ENCODE results near the gene GXYLT2. TPM values are rescaled to one million over a fixed set of nuclear protein-coding genes. Genes with fewer than 3 reads are reported as not detected.

The GXYLT2 gene
- total and polyA plus RNA-seq, 5 donors from 2014 or later: 0.06 to 0.25 (median 0.10) TPM; not detected in 1

GRCh38 chr3:72907131-72907711 is 19.4 kb downstream of the GXYLT2 start:
- H3K27ac ChIP-seq (ENCODE audit: insufficient read depth, low read length, poor library complexity, severe bottlenecking): no peak overlapping the region
- no peaks in the 10 kb centered on the region for H3K36me3 ChIP-seq (ENCODE audit: control insufficient read depth, insufficient read depth, low read length)
- Mint-ChIP-seq H3K27ac (no peak overlapping the region), H3K4me3 (no peak overlapping the region), H3K27me3 (peaks cover 33% of the 10 kb centered on the region), H3K9me3 (no peaks in the 10 kb centered on the region), H3K36me3 (no peaks in the 10 kb centered on the region), H3K4me1 (peaks cover 0 to 3% (median 0%) of the 10 kb centered on the region in 4 donors)
- peaks cover 3% of the 10 kb centered on the region for H3K27me3 ChIP-seq (ENCODE audit: control insufficient read depth, insufficient read depth, low read length)
- no peak overlapping the region for H3K4me3 ChIP-seq (ENCODE audit: low read depth, low read length)
- DNase-seq (no peak), ATAC-seq (ENCODE audit: low read depth in 2 of 2) (no peak)
- no peaks in the 10 kb centered on the region for H3K9me3 ChIP-seq (ENCODE audit: control insufficient read depth in 2 of 2, low read length in 2 of 2)
- H3K4me1 ChIP-seq (ENCODE audit: control insufficient read depth, insufficient read depth, low read length, poor library complexity, severe bottlenecking): no peaks in the 10 kb centered on the region

GRCh38 chr3:72907731-72908620 is 20.1 kb downstream of the GXYLT2 start:
- Mint-ChIP-seq H3K27ac (no peak overlapping the region), H3K36me3 (no peaks in the 10 kb centered on the region), H3K27me3 (peaks cover 38% of the 10 kb centered on the region), H3K4me1 (peaks cover 0 to 3% (median 0%) of the 10 kb centered on the region in 4 donors), H3K9me3 (no peaks in the 10 kb centered on the region), H3K4me3 (no peak overlapping the region)
- Histone ChIP-seq H3K4me1 (ENCODE audit: control insufficient read depth, insufficient read depth, low read length, poor library complexity, severe bottlenecking) (no peaks in the 10 kb centered on the region), H3K27ac (ENCODE audit: insufficient read depth, low read length, poor library complexity, severe bottlenecking) (no peak overlapping the region), H3K9me3 (ENCODE audit: control insufficient read depth in 2 of 2, low read length in 2 of 2) (no peaks in the 10 kb centered on the region), H3K27me3 (ENCODE audit: control insufficient read depth, insufficient read depth, low read length) (peaks cover 3% of the 10 kb centered on the region), H3K4me3 (ENCODE audit: low read depth, low read length) (no peak overlapping the region), H3K36me3 (ENCODE audit: control insufficient read depth, insufficient read depth, low read length) (no peaks in the 10 kb centered on the region)
- no peak for DNase-seq
- no peak for ATAC-seq (ENCODE audit: low read depth in 2 of 2)

DNA sequence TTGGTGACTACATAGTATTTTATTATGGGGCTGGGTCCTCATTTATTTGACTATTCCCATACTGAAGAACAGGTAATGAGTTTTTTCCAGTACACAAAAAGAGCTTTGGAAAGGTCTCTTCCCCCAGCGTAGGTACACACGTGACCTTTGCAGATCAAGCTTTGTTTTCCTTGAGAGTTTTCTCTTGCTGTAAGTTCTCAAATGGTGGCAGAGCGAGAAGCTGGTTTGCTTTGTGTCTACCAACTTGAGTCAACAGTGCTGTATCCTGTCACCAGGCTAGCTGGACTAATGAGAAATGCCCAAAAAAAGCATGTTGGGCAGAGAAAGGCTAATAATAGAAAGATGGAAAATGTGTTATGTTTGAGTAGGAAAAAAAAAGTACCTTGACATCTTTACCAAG is 21.7 kb downstream of the GXYLT2 start:
- Histone ChIP-seq H3K27ac (ENCODE audit: insufficient read depth, low read length, poor library complexity, severe bottlenecking) (no peak overlapping the region), H3K4me3 (ENCODE audit: low read depth, low read length) (no peak overlapping the region), H3K9me3 (ENCODE audit: control insufficient read depth in 2 of 2, low read length in 2 of 2) (no peaks in the 10 kb centered on the region), H3K4me1 (ENCODE audit: control insufficient read depth, insufficient read depth, low read length, poor library complexity, severe bottlenecking) (no peaks in the 10 kb centered on the region), H3K27me3 (ENCODE audit: control insufficient read depth, insufficient read depth, low read length) (no peaks in the 10 kb centered on the region), H3K36me3 (ENCODE audit: control insufficient read depth, insufficient read depth, low read length) (no peaks in the 10 kb centered on the region)
- DNase-seq: no peak
- Mint-ChIP-seq H3K9me3 (peaks cover 0 to 1% (median 0%) of the 10 kb centered on the region in 7 donors), H3K36me3 (no peaks in the 10 kb centered on the region), H3K27me3 (peaks cover 32% of the 10 kb centered on the region), H3K4me3 (no peak overlapping the region), H3K27ac (no peak overlapping the region), H3K4me1 (no peaks in the 10 kb centered on the region)
- ATAC-seq (ENCODE audit: low read depth in 2 of 2): no peak

- Mint-ChIP-seq H3K27ac (no peak overlapping the region), H3K4me3 (no peak overlapping the region), H3K27me3 (peaks cover 23% of the 10 kb centered on the region), H3K36me3 (no peaks in the 10 kb centered on the region), H3K9me3 (peaks cover 0 to 1% (median 0%) of the 10 kb centered on the region in 7 donors), H3K4me1 (no peaks in the 10 kb centered on the region)
- ATAC-seq (ENCODE audit: low read depth in 2 of 2): no peak
- Histone ChIP-seq H3K4me1 (ENCODE audit: control insufficient read depth, insufficient read depth, low read length, poor library complexity, severe bottlenecking) (no peaks in the 10 kb centered on the region), H3K27ac (ENCODE audit: insufficient read depth, low read length, poor library complexity, severe bottlenecking) (no peak overlapping the region), H3K9me3 (ENCODE audit: control insufficient read depth in 2 of 2, low read length in 2 of 2) (no peaks in the 10 kb centered on the region), H3K27me3 (ENCODE audit: control insufficient read depth, insufficient read depth, low read length) (no peaks in the 10 kb centered on the region), H3K4me3 (ENCODE audit: low read depth, low read length) (no peak overlapping the region), H3K36me3 (ENCODE audit: control insufficient read depth, insufficient read depth, low read length) (no peaks in the 10 kb centered on the region)
- no peak for DNase-seq
Measured at GRCh38 chr3:72912532-72912931, 24.7 kb downstream of the GXYLT2 start.

DNA sequence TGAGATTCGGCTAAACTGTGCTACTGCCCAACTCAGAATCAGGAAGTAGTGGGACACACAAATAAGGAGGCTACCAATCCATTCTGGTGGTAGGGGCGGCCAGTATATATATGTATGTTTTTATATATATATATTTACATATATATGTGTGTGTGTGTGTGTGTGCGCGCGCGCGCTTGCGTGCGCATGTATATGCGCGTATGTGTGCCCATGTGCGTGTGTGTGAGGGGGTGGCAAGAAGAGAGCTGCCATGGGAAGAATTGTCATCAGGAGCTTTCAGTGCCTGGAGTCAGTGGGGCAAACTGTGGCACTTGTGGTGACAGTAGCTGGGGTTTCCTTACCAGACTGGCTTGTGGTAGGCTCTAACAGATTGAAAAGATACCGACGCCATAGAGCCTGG is 26.5 kb downstream of the GXYLT2 start:
- no peak overlapping the region for H3K27ac ChIP-seq (ENCODE audit: insufficient read depth, low read length, poor library complexity, severe bottlenecking)
- H3K27me3 ChIP-seq (ENCODE audit: control insufficient read depth, insufficient read depth, low read length): no peaks in the 10 kb centered on the region
- ATAC-seq (ENCODE audit: low read depth in 2 of 2) (no peak), DNase-seq (no peak)
- Mint-ChIP-seq H3K27me3 (peaks cover 25% of the 10 kb centered on the region), H3K4me1 (no peaks in the 10 kb centered on the region), H3K27ac (no peak overlapping the region), H3K9me3 (peaks cover 0 to 1% (median 0%) of the 10 kb centered on the region in 7 donors), H3K36me3 (no peaks in the 10 kb centered on the region), H3K4me3 (no peak overlapping the region)
- H3K9me3 ChIP-seq (ENCODE audit: control insufficient read depth in 2 of 2, low read length in 2 of 2): no peaks in the 10 kb centered on the region
- no peaks in the 10 kb centered on the region for H3K4me1 ChIP-seq (ENCODE audit: control insufficient read depth, insufficient read depth, low read length, poor library complexity, severe bottlenecking)
- H3K36me3 ChIP-seq (ENCODE audit: control insufficient read depth, insufficient read depth, low read length): no peaks in the 10 kb centered on the region
- no peak overlapping the region for H3K4me3 ChIP-seq (ENCODE audit: low read depth, low read length)

DNA sequence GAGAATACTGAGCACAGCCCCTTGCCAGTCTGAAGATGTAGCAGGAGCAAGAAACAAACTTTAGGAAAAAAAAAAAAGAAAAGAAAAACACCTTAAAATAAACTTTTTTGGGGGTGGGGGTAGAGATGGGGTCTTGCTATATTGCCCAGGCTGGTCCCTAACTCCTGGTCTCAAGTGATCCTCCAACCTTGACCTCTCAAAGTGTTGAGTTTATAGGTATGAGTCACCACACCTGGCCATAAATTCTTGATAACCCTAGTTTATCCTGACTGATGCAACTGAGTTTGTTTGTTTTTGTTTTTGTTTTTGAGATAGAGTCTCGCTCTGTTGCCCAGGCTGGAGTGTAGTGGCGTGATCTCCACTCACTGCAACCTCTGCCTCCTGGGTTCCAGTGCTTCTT is 28.4 kb downstream of the GXYLT2 start:
- no peak for ATAC-seq (ENCODE audit: low read depth in 2 of 2)
- DNase-seq: no peak
- H3K9me3 Mint-ChIP-seq: peaks cover 0 to 1% (median 0%) of the 10 kb centered on the region in 7 donors
- Histone ChIP-seq H3K36me3 (ENCODE audit: control insufficient read depth, insufficient read depth, low read length) (no peaks in the 10 kb centered on the region), H3K27ac (ENCODE audit: insufficient read depth, low read length, poor library complexity, severe bottlenecking) (no peak overlapping the region), H3K9me3 (ENCODE audit: control insufficient read depth in 2 of 2, low read length in 2 of 2) (no peaks in the 10 kb centered on the region), H3K4me3 (ENCODE audit: low read depth, low read length) (no peak overlapping the region), H3K27me3 (ENCODE audit: control insufficient read depth, insufficient read depth, low read length) (no peaks in the 10 kb centered on the region), H3K4me1 (ENCODE audit: control insufficient read depth, insufficient read depth, low read length, poor library complexity, severe bottlenecking) (no peaks in the 10 kb centered on the region)
- no peaks in the 10 kb centered on the region for H3K4me1 Mint-ChIP-seq
- H3K36me3 Mint-ChIP-seq: no peaks in the 10 kb centered on the region
- peaks cover 12% of the 10 kb centered on the region for H3K27me3 Mint-ChIP-seq
- no peak overlapping the region for H3K27ac Mint-ChIP-seq
- no peak overlapping the region for H3K4me3 Mint-ChIP-seq

GRCh38 chr3:72919520-72919919 is 31.7 kb downstream of the GXYLT2 start:
- H3K9me3 Mint-ChIP-seq: no peaks in the 10 kb centered on the region
- no peak for ATAC-seq (ENCODE audit: low read depth in 2 of 2)

More at GRCh38 chr3:72919520-72919919, 31.7 kb downstream of the GXYLT2 start:
- peaks cover 7% of the 10 kb centered on the region for H3K27me3 Mint-ChIP-seq
- Histone ChIP-seq H3K4me1 (ENCODE audit: control insufficient read depth, insufficient read depth, low read length, poor library complexity, severe bottlenecking) (no peaks in the 10 kb centered on the region), H3K27ac (ENCODE audit: insufficient read depth, low read length, poor library complexity, severe bottlenecking) (no peak overlapping the region), H3K36me3 (ENCODE audit: control insufficient read depth, insufficient read depth, low read length) (no peaks in the 10 kb centered on the region), H3K27me3 (ENCODE audit: control insufficient read depth, insufficient read depth, low read length) (no peaks in the 10 kb centered on the region), H3K9me3 (ENCODE audit: control insufficient read depth in 2 of 2, low read length in 2 of 2) (no peaks in the 10 kb centered on the region), H3K4me3 (ENCODE audit: low read depth, low read length) (no peak overlapping the region)
- H3K36me3 Mint-ChIP-seq: no peaks in the 10 kb centered on the region
- H3K4me1 Mint-ChIP-seq: no peaks in the 10 kb centered on the region
- no peak for DNase-seq
- no peak overlapping the region for H3K27ac Mint-ChIP-seq
- H3K4me3 Mint-ChIP-seq: no peak overlapping the region

All from CD4-positive, CD25-positive, alpha-beta regulatory T cell (primary cell).